DMS53 treated with DMSO at 0.1 percent for 48 hours (cell line): ENCODE data around the gene ABHD17C.
A peak's percentile ranks its signal among the peaks of the same experiment; 100 is the strongest.
"Not testable (repeated sequence)": the region's sequence is repeated elsewhere in the genome, so short reads cannot be mapped to it uniquely, and the experiment has no call there.

ENCODE experiments used
- DNase-seq: peaks from one replicate; lab custom pipeline; 2025; ENCODE audit not compliant: unreplicated experiment; lab: John Stamatoyannopoulos, UW

ABHD17C gene

GRCh38 chr15:80760960-80761359, 65.8 kb downstream of the ABHD17C start:
- DNase-seq, result no peak

GRCh38 chr15:80761754-80762153, 66.6 kb downstream of the ABHD17C start:
- no peak for DNase-seq

- not testable (repeated sequence) for DNase-seq
These were observed 68.1 kb downstream of the ABHD17C start for GRCh38 chr15:80763235-80763634.

GRCh38 chr15:80764535-80764934, 69.4 kb downstream of the ABHD17C start:
- DNase-seq, result no peak

GRCh38 chr15:80766275-80766674, 71.2 kb downstream of the ABHD17C start:
- DNase-seq, result no peak

GRCh38 chr15:80768158-80768557, 73.0 kb downstream of the ABHD17C start:
- no peak for DNase-seq

- no peak for DNase-seq
These were observed 74.2 kb downstream of the ABHD17C start for GRCh38 chr15:80769153-80769828.

GRCh38 chr15:80769829-80770705, 75.0 kb downstream of the ABHD17C start:
- DNase-seq, result no peak

- DNase-seq, result no peak
These were observed 78.0 kb downstream of the ABHD17C start for GRCh38 chr15:80773122-80773551.

GRCh38 chr15:80773792-80774352, 78.8 kb downstream of the ABHD17C start:
- no peak for DNase-seq

- DNase-seq, result no peak
These were observed 79.4 kb downstream of the ABHD17C start for GRCh38 chr15:80774486-80774885.

- DNase-seq, result no peak
These were observed 80.2 kb downstream of the ABHD17C start for GRCh38 chr15:80775338-80775737.

GRCh38 chr15:80776420-80777045, 81.4 kb downstream of the ABHD17C start:
- peak; percentile 70 for DNase-seq

- no peak for DNase-seq
These were observed 82.0 kb downstream of the ABHD17C start for GRCh38 chr15:80777137-80777536.

- DNase-seq, result peak; percentile 6
These were observed 82.9 kb downstream of the ABHD17C start for GRCh38 chr15:80777826-80778620.

- no peak for DNase-seq
These were observed 83.5 kb downstream of the ABHD17C start for GRCh38 chr15:80778621-80778963.

- DNase-seq, result peak; percentile 56
These were observed 84.0 kb downstream of the ABHD17C start, which contains the start of gene CEMIP for GRCh38 chr15:80778964-80779657. CEMIP (plus strand) TSS chr15:80779370; CDS start chr15:80873880, 94,510 bp downstream.

- peak; percentile 42 for DNase-seq
These were observed 84.7 kb downstream of the ABHD17C start for GRCh38 chr15:80779658-80780415.
